SK-N-MC (cell line): ENCODE measurements around the gene NSL1.

Experiments used
- EZH2 ChIP-seq: fragments of 200-600 bp; sonication (generic); IDR thresholded peaks from one replicate; pipeline ENCODE4 v1.6.1; 2017; ENCODE audit warnings: antibody characterized with exemption
- FOXP2 ChIP-seq: optimal IDR thresholded peaks from 2 replicates; pipeline ENCODE3; 2011; ENCODE audit warnings: mild to moderate bottlenecking, moderate library complexity; ENCODE audit not compliant: insufficient read depth; ENCODE audit errors: extremely low read length, control extremely low read depth
- POLR2AphosphoS5 ChIP-seq: IDR thresholded peaks from 2 replicates; pipeline ENCODE4 v1.6.1; 2012; ENCODE audit warnings: mild to moderate bottlenecking, low read depth, low read length, borderline replicate concordance

- TF ChIP-seq POLR2AphosphoS5: no peak
- TF ChIP-seq EZH2: no peak
- no peak for TF ChIP-seq FOXP2
Measured at GRCh38 chr1:212691561-212692071, 100.0 kb downstream of the NSL1 start.
